Thoracic aorta (tissue), 2 donors: ENCODE measurements around the gene WSB2. TPM values are rescaled to one million over a fixed set of nuclear protein-coding genes. Genes with fewer than 3 reads are reported as not detected.

ENCODE experiments used
- ATAC-seq: fragments of 150-250 bp; one replicate; pipeline ENCODE4 v1.8.0; 2017; ENCODE audit warnings: low read depth; ENCODE audit not compliant: insufficient number of reproducible peaks, low FRiP score
- DNase-seq: peaks from one replicate; pipeline ENCODE4 v3.0.0-alpha.2; 2020; ENCODE audit warnings: low spot score
- H3K27ac ChIP-seq, 2 donors: fragments of 200-600 bp; sonication (generic); 1 replicate in 1 of 2; 2 replicates in 1 of 2; pipeline ENCODE4 v1.5.1; 2016; ENCODE audit warnings: mild to moderate bottlenecking in 2 of 2, moderate library complexity in 2 of 2
- H3K27me3 ChIP-seq: fragments of 200-600 bp; sonication (generic); replicated peaks from 2 replicates; pipeline ENCODE4 v1.6.0; 2016; ENCODE audit warnings: mild to moderate bottlenecking; ENCODE audit not compliant: insufficient read depth
- H3K36me3 ChIP-seq: fragments of 200-600 bp; sonication (generic); one replicate; pipeline ENCODE4 v1.5.1; 2016
- H3K4me1 ChIP-seq, 2 donors: fragments of 200-600 bp; sonication (generic); 1 replicate in 1 of 2; 2 replicates in 1 of 2; pipeline versions ENCODE4 v1.5.1 to v1.6.0; 2016; ENCODE audit warnings: low read depth in 2 of 2, mild to moderate bottlenecking in 1 of 2; ENCODE audit not compliant: control insufficient read depth in 1 of 2
- H3K4me3 ChIP-seq: fragments of 200-600 bp; sonication (generic); 2 replicates; pipeline ENCODE4 v1.5.1; 2016; ENCODE audit warnings: mild to moderate bottlenecking
- H3K9me3 ChIP-seq: fragments of 200-600 bp; sonication (generic); 2 replicates; pipeline ENCODE4 v1.5.1; 2016
- CTCF ChIP-seq: fragments of 200-600 bp; sonication (generic); IDR thresholded peaks from one replicate; pipeline ENCODE4 v1.5.1; 2019; ENCODE audit warnings: antibody characterized with exemption
- total RNA-seq, 2 donors: library from RNA; depleted of rRNA; stranded (reverse); fragments of >200 nt; gene quantifications; one replicate each; pipeline versions ENCODE4 v1.1.0 to v1.2.3, GENCODE V29; 2016

The WSB2 gene
- 10 to 100 TPM; 88.9 to 95.1 TPM for total RNA-seq

GRCh38 chr12:118061011-118061872, at the start of gene WSB2:
TSS of gene WSB2 (minus strand) at chr12:118061179. CDS start at chr12:118061048, 131 bp downstream.
- TF ChIP-seq CTCF: no peak
- Histone ChIP-seq H3K4me1 (peaks cover 28 to 54% of the 10 kb centered on the region in 2 donors), H3K36me3 (no peaks in the 10 kb centered on the region), H3K27me3 (no peaks in the 10 kb centered on the region), H3K27ac (peak within 1 kb of the TSS; percentile 96 to 97), H3K9me3 (no peaks in the 10 kb centered on the region), H3K4me3 (peak within 1 kb of the TSS; percentile 95)
- DNase-seq: peak; percentile 54
- peak; percentile 41 for ATAC-seq

- no peak for ATAC-seq
- H3K4me1 ChIP-seq: peaks cover 0 to 6% of the 10 kb centered on the region in 2 donors
- no peaks in the 10 kb centered on the region for H3K27me3 ChIP-seq
- no peak for TF ChIP-seq CTCF
- no peak for DNase-seq
- no peaks in the 10 kb centered on the region for H3K9me3 ChIP-seq
- no peak overlapping the region for H3K4me3 ChIP-seq
- H3K36me3 ChIP-seq: no peaks in the 10 kb centered on the region
- H3K27ac ChIP-seq: no peak overlapping the region
Measured at GRCh38 chr12:118109088-118109487, 48.1 kb upstream of the WSB2 start.

DNA sequence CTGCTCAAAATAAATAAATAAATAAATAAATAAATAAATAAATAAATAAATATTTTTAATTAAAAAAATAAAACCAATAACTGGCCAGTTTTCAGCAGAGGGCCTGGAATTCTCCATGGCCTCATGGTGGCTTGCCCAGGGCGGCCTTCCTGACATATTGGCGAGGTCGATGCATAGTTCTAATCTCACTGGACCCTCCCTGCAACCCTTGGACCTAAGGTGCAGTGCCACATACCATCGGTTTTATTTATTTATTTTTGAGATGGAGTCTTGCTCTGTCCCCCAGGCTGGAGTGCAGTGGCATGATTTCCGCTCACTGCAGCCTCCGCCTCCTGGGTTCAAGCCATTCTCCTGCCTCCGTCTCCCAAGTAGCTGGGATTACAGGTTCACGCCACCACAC, 46.7 kb upstream of the WSB2 start:
- Histone ChIP-seq H3K9me3 (no peaks in the 10 kb centered on the region), H3K27me3 (no peaks in the 10 kb centered on the region), H3K27ac (no peak overlapping the region), H3K4me1 (peaks cover 2 to 6% of the 10 kb centered on the region in 2 donors), H3K36me3 (no peaks in the 10 kb centered on the region), H3K4me3 (no peak overlapping the region)
- no peak for TF ChIP-seq CTCF
- ATAC-seq (no peak), DNase-seq (no peak)

GRCh38 chr12:118107011-118107410, 46.0 kb upstream of the WSB2 start:
- TF ChIP-seq CTCF: no peak

DNA sequence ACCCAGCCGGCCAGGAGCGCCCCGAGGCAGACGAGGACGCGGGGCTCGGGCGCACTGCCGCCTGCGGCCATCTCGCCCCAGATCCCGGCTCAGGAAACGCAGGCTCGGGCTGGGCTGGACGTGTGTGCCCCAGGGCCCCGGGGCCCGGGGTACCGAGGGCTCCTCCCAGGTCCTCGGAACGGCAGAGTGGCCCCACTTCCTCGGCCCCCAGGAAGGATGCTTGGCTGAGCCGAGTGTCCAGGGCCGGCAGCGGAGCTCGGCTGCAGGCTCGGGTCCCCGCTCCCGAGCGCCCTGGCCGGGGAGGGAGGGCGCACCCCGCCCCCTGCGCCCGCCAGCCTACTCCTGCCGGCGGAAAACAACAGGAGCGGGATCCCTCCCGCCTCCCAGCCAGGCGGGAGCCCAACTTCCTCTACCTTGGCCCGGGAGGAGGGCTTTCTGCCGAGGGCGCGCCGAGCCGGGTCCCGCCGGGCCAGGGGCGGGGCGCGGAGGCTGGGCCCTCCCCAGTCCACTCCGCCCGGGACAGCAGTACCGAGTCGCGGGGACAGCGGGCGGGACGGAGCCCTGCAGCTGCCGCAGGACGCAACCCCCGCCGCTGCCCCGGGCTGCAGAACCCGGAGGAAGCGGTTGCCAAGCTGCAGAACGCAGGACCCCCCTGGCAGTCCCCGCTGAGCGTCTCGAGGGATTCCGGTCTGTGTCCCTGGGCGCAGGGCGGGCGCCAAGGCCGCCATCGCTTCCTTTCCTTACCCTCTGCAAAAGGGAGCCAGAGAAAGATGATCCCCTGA, 42.8 kb upstream of the WSB2 start, which contains the start of gene VSIG10:
TSS of gene VSIG10 (minus strand) at position 411 of the 782 bp plus-strand sequence. CDS start at position 71, 340 bp downstream.
- ATAC-seq (peak; percentile 61), DNase-seq (no peak)
- Histone ChIP-seq H3K36me3 (no peaks in the 10 kb centered on the region), H3K4me3 (peak within 1 kb of the TSS; percentile 83), H3K27me3 (no peaks in the 10 kb centered on the region), H3K27ac (peak within 1 kb of the TSS; percentile 37 to 60), H3K4me1 (peaks cover 3 to 6% of the 10 kb centered on the region in 2 donors), H3K9me3 (no peaks in the 10 kb centered on the region)
- TF ChIP-seq CTCF: no peak

More at GRCh38 chr12:118107011-118107410, 46.0 kb upstream of the WSB2 start:
- H3K36me3 ChIP-seq: no peaks in the 10 kb centered on the region
- ATAC-seq (no peak), DNase-seq (no peak)
- H3K4me1 ChIP-seq: peaks cover 3 to 6% of the 10 kb centered on the region in 2 donors
- no peaks in the 10 kb centered on the region for H3K27me3 ChIP-seq
- H3K27ac ChIP-seq: no peak overlapping the region
- H3K9me3 ChIP-seq: no peaks in the 10 kb centered on the region
- H3K4me3 ChIP-seq: no peak overlapping the region
